Measurements from ENCODE around the gene RASAL3.

The RASAL3 gene

DNA sequence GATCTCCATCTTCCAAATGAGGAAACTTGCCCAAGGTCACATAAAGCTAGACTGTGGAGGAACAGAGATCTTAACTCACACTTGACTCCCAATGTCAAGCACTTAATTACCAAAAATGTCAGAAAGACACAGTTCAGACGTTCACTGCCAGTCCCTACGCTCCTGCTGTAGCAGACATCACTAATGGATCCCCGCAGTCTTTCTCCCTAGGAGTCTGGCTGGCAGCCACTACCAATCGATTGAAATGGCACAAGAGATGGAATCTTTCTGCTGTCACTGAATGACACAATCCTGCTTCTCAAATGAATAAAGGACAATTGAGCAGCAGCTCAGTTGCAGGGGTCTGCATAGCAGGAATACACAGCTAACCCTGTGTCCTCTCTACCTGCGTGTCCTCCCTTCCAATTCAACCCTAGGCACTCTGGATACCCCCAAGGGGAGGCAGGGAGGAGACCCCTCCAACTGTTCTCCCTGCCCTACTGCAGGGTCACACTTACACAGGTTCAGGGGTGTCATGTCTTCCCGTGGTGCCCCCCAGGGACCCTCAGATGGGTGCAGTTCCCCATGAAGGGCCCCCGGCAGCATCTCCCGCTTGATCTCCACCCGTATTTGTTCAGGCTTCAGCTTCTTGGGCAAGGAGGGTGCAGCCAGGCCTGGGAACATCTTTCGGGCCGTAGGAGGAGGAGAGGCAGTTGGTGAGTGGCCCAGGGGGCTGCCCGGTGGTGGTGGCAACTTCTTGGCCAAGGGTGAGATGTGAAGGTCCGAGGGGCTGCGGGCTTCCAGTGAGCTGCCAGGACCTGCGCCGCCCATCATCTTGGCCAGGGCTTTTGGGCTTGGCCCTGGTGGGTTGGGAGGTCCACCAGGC, 37.6 kb downstream of the RASAL3 start:
- H3K27ac ChIP-seq (ENCODE audit: extremely low read depth, low read depth, low read length): no peak overlapping the region
- H3K36me3 ChIP-seq (ENCODE audit: control insufficient read depth in 2 of 2, insufficient read depth in 1 of 2, low read length in 2 of 2): peaks cover 11 to 81% of the 10 kb centered on the region in 2 experiments
- CTCF ChIA-PET: interaction anchor here (0.6 to 1.0 kb wide), 2 partner anchors 126 to 129 kb away, joined by 3 to 4 read pairs; no protein-coding TSS in a partner anchor

DNA sequence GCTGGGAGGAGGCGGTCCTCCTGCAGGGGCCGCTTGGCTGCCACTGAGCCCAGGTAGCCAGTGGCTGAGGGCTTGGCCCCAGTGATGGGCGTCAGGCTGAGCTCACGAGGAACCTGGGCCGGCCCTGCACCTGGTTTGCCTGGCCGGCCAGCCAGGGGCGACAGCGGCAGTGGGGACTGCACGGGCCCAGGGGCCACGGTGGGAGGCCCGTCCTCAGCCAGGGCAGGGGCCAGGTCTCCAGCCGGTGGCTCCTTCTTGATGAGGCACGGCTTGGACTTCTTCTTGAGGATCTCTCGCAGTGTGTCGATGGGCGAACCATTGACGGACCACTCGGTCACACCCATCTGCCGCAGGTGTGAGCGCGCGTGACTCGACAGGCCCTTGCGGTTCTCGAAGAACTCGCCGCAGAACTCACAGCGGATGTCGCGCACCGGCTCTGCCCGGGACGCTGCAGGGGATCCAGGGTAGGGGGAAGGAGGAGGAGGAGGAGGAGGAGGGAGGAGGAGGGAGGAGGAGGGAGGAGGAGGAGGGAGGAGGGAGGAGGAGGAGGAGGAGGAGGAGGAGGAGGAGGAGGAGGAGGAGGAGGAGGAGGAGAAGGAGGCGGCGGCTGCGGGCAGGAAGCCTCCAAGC, 38.9 kb downstream of the RASAL3 start:
- TF ChIP-seq TRIM28 (IDR thresholded peaks at IDR 0.05; ENCODE audit: borderline replicate concordance, low read length) (no peak), ZNF600 (tag by site-specific recombination; IDR thresholded peaks at IDR 0.05) (no peak), ZEB2 (tag by site-specific recombination; IDR thresholded peaks at IDR 0.05) (no peak), MYNN (tag by site-specific recombination; IDR thresholded peaks at IDR 0.05; ENCODE audit: borderline replicate concordance) (no peak), ZNF777 (tag by site-specific recombination; IDR thresholded peaks at IDR 0.05; ENCODE audit: borderline replicate concordance) (no peak), ZNF530 (tag by site-specific recombination; IDR thresholded peaks at IDR 0.05; ENCODE audit: low read depth) (no peak), ZNF621 (tag by site-specific recombination; IDR thresholded peaks at IDR 0.05) (no peak), SETDB1 (IDR thresholded peaks at IDR 0.05; ENCODE audit: insufficient read length, low read length) (no peak)
- Histone ChIP-seq H3K4me3 (ENCODE audit: low read depth, low read length) (no peak overlapping the region), H3K4me1 (ENCODE audit: control insufficient read depth, insufficient read depth, low read length) (no peaks in the 10 kb centered on the region), H3K36me3 (ENCODE audit: control insufficient read depth in 2 of 2, insufficient read depth in 1 of 2, low read length in 2 of 2) (peaks cover 11 to 78% of the 10 kb centered on the region in 2 experiments), H3K9me3 (ENCODE audit: control insufficient read depth, insufficient read depth, low read depth, low read length) (no peaks in the 10 kb centered on the region), H3K27ac (ENCODE audit: extremely low read depth, low read depth, low read length) (no peak overlapping the region)
- POLR2A ChIA-PET: no interaction called here
- CTCF ChIA-PET: no interaction called here

More for the DNA sequence above, 37.6 kb downstream of the RASAL3 start:
- POLR2A ChIA-PET: no interaction called here
- H3K9me3 ChIP-seq (ENCODE audit: control insufficient read depth, insufficient read depth, low read depth, low read length): no peaks in the 10 kb centered on the region
- TF ChIP-seq ZNF433 (tag by site-specific recombination; IDR thresholded peaks at IDR 0.05; ENCODE audit: low read depth): no peak
- no peak for TF ChIP-seq ZNF529 (tag by site-specific recombination; IDR thresholded peaks at IDR 0.05; ENCODE audit: insufficient replicate concordance)
- TF ChIP-seq ZNF23 (tag by site-specific recombination; IDR thresholded peaks at IDR 0.05; ENCODE audit: borderline replicate concordance): peak; percentile 95
- TF ChIP-seq BCL11B (tag by site-specific recombination; IDR thresholded peaks at IDR 0.05; ENCODE audit: low read depth): no peak
- TF ChIP-seq ZBTB17 (tag by site-specific recombination; IDR thresholded peaks at IDR 0.05): peak; percentile 98
- TF ChIP-seq SP3 (tag by site-specific recombination; IDR thresholded peaks at IDR 0.05): no peak
- peaks cover 7% of the 10 kb centered on the region for H3K4me1 ChIP-seq (ENCODE audit: control insufficient read depth, insufficient read depth, low read length)
- H3K4me3 ChIP-seq (ENCODE audit: low read depth, low read length): no peak overlapping the region

DNA sequence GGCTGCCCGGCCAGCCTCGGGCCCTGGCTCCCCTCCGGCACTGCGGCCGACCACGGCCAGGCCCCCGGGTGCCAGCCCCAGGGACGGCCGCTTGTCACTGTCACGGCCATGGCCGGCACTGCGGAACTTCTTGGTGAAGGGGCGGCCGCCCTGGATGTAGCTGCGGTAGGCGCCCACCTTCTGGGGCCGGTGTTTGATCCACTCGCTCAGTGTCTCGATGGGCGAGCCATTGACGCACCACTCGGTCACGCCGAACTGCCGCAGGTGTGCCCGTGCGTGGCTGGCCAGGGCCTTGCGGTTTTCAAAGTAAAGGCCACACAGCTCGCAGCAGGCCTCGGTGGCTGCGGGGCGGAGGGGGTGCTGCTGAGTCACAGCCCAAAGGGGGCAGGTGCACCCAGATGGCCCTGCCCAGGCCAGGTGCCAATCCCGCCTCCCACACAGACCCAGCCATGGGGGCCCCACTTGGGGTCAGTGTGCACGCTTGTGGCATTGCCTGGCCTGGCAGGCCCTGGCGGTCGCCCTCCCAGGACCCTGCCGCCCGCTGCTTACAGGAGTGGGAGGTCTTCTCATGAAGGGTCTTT, 39.6 kb downstream of the RASAL3 start:
- TF ChIP-seq ZNF670 (tag by site-specific recombination; IDR thresholded peaks at IDR 0.05; ENCODE audit: low read depth) (no peak), ZNF175 (tag by site-specific recombination; IDR thresholded peaks at IDR 0.05) (no peak), ZNF747 (tag by site-specific recombination; IDR thresholded peaks at IDR 0.05) (no peak), SCRT2 (tag by site-specific recombination; IDR thresholded peaks at IDR 0.05) (no peak)
- TF ChIP-seq, protein P1, sequence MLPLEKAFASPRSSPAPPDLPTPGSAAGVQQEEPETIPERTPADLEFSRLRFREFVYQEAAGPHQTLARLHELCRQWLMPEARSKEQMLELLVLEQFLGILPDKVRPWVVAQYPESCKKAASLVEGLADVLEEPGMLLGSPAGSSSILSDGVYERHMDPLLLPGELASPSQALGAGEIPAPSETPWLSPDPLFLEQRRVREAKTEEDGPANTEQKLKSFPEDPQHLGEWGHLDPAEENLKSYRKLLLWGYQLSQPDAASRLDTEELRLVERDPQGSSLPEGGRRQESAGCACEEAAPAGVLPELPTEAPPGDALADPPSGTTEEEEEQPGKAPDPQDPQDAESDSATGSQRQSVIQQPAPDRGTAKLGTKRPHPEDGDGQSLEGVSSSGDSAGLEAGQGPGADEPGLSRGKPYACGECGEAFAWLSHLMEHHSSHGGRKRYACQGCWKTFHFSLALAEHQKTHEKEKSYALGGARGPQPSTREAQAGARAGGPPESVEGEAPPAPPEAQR (tag by site-specific recombination; IDR thresholded peaks at IDR 0.05): no peak
- Histone ChIP-seq H3K27ac (ENCODE audit: extremely low read depth, low read depth, low read length) (no peak overlapping the region), H3K4me3 (ENCODE audit: low read depth, low read length) (no peak overlapping the region), H3K36me3 (ENCODE audit: control insufficient read depth in 2 of 2, insufficient read depth in 1 of 2, low read length in 2 of 2) (peaks cover 11 to 71% of the 10 kb centered on the region in 2 experiments), H3K9me3 (ENCODE audit: control insufficient read depth, insufficient read depth, low read depth, low read length) (no peaks in the 10 kb centered on the region), H3K4me1 (ENCODE audit: control insufficient read depth, insufficient read depth, low read length) (no peaks in the 10 kb centered on the region)
- ChIA-PET POLR2A (no interaction called here), CTCF (interaction anchor here (0.6 kb wide), 1 partner anchor 40 kb away, joined by 3 read pairs; the partner anchor contains the start of gene RASAL3)
